Stimulated activated memory B cell treated with anti-CD40 and anti-IgM and Interleukin-4, amounts not matched to agents 10 μg/mL and 1 μg/mL and 100 μg/mL, for 72 hours (primary cell): ENCODE results near the gene IL1RAP.
A peak's percentile ranks its signal among the peaks of the same experiment; 100 is the strongest.

Experiments used
- ATAC-seq: fragments of 150-1000 bp; cut with Tn5 transposase; 2 replicates; pipeline ENCODE4 v1.10.0; 2021
- H3K27ac Mint-ChIP-seq: one replicate; pipeline ENCODE4 v1.8.0; 2022; ENCODE audit warnings: mild to moderate bottlenecking, mixed read lengths
- H3K27me3 Mint-ChIP-seq: one replicate; pipeline ENCODE4 v1.8.0; 2022; ENCODE audit warnings: mixed read lengths
- H3K36me3 Mint-ChIP-seq: one replicate; pipeline ENCODE4 v1.8.0; 2022; ENCODE audit warnings: mixed read lengths
- H3K4me1 Mint-ChIP-seq: one replicate; pipeline ENCODE4 v1.8.0; 2022; ENCODE audit warnings: mixed read lengths
- H3K4me3 Mint-ChIP-seq: one replicate; pipeline ENCODE4 v1.8.0; 2022; ENCODE audit warnings: mild to moderate bottlenecking, moderate library complexity, mixed read lengths
- H3K9me3 Mint-ChIP-seq: one replicate; pipeline ENCODE4 v1.8.0; 2022; ENCODE audit warnings: mixed read lengths

IL1RAP gene

DNA sequence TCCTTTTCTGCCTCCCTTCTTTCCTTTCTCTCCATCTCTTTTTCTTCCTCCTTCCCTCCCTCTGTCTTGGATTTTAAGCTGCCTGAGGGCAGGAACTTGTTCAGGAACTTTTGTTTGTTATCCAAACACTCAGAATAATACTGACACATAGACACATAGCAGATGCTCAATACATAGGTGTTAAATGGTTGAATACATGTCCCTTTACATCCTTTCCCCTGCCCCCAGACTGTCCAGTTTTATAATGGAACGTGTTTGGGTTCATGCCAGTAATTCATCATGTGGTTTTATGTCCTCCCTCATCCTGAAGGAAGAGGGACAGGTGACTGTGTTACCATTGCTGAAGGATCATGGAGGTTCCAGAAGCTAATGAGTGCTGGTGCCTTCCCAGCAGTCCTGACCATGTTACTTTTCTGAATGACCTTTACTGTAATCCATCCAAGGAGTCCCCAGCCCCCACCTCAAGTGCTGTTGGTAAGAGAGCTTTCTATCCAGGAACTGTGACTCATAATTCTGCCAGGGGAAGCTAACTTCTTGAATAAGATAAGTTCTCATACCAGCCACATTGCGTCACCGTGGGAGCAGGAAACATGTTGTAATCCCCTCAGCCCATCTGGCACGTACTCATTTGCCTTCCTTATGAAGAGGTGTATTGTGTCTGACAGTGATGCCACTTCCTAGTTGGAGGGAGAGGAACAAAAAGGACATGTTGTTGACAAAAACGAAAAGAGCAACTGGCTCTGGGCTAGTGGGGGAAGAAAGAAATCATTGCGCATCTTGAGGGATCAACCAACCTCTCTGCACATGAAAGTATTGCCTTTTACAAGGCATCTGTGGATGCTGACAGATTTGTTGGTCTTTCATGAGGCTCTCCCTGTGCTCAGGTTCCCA, 52.4 kb downstream of the IL1RAP start:
- Mint-ChIP-seq H3K9me3 (peaks cover 2% of the 10 kb centered on the region), H3K27ac (no peak overlapping the region), H3K36me3 (peaks cover 22% of the 10 kb centered on the region), H3K4me3 (no peak overlapping the region), H3K27me3 (no peaks in the 10 kb centered on the region), H3K4me1 (no peaks in the 10 kb centered on the region)
- ATAC-seq: no peak

DNA sequence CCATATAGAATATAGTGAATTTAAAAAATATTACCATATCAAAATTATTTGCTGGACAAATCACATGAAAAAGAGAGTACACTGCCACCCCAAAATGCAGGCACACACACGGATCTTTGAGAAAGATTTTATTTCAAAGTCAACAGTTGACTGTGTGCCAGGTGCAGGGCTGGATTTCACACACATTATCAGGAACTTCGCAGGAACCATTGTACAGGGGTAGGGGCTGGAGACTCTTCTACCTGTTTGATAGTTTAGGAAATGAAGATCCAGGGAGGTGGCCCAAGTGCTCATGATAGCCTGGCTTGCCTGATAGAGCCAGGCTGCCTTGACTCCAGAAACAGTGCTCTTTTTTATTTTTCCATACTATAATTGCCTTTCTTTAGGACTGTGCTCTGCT, 54.2 kb downstream of the IL1RAP start:
- Mint-ChIP-seq H3K4me1 (no peaks in the 10 kb centered on the region), H3K9me3 (peaks cover 4% of the 10 kb centered on the region), H3K27ac (no peak overlapping the region), H3K27me3 (no peaks in the 10 kb centered on the region), H3K36me3 (peaks cover 19% of the 10 kb centered on the region), H3K4me3 (no peak overlapping the region)
- ATAC-seq: no peak

DNA sequence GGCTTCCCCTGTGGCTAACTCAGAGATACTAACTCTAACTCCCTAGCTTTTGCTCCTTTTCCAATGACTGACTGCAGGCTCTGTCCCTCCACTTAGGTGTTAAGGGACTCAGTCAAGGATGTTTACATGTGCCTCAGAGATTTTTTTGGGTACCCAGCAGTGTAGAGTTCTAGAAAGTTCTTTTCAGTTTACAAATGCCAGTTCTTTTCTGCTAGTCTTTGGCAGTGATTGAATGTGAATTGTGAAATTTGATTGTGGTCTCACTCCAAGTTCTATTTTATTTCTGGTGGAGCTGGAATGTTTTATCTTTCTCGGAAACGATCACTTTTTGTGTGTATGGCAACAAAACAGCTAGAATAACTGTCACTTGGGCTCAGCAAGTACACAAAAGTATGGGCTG, 60.6 kb downstream of the IL1RAP start:
- H3K36me3 Mint-ChIP-seq: peaks cover 7% of the 10 kb centered on the region

DNA sequence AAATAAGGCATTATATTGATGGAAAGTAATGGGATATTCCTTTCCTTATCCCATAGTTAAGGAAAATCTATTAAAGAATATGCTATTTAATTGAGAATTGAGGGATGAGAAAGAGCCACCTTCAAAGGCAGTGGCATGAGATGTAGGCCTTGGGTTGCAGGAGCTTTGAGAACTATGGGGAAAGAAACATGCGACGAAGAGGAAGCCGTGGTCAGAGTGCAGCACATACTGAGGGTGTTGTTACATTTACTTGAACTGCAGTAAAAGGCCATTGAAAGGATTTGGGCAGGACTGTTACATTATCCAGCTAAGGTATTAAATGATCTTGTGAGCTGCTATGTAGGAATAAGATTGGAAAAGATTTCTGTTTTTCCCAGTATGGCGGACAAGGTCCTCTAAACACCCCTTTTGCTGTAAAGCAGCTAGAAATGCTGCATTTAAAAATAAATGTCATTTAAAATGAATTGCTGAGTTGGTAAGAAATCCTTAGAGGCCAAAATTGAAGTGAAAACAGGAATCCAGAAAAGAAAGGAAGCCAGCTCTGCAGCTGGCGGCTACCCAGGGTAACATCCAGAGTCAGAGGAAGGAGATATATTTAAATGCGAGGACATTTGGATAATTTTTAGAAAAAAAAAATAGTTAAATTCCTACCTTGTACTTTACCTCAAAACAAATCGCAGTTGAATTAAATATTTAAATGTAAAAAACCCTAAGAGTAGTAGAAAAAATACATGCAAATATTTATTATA, 61.7 kb downstream of the IL1RAP start:
- H3K9me3 Mint-ChIP-seq: peaks cover 7% of the 10 kb centered on the region
- H3K4me1 Mint-ChIP-seq: peaks cover 5% of the 10 kb centered on the region
- H3K27ac Mint-ChIP-seq: no peak overlapping the region
- peaks cover 7% of the 10 kb centered on the region for H3K36me3 Mint-ChIP-seq
- H3K4me3 Mint-ChIP-seq: no peak overlapping the region
- no peak for ATAC-seq
- no peaks in the 10 kb centered on the region for H3K27me3 Mint-ChIP-seq

More for the DNA sequence above, 60.6 kb downstream of the IL1RAP start:
- Mint-ChIP-seq H3K27ac (no peak overlapping the region), H3K9me3 (peaks cover 7% of the 10 kb centered on the region), H3K4me1 (no peaks in the 10 kb centered on the region), H3K27me3 (no peaks in the 10 kb centered on the region), H3K4me3 (no peak overlapping the region)
- ATAC-seq: no peak

DNA sequence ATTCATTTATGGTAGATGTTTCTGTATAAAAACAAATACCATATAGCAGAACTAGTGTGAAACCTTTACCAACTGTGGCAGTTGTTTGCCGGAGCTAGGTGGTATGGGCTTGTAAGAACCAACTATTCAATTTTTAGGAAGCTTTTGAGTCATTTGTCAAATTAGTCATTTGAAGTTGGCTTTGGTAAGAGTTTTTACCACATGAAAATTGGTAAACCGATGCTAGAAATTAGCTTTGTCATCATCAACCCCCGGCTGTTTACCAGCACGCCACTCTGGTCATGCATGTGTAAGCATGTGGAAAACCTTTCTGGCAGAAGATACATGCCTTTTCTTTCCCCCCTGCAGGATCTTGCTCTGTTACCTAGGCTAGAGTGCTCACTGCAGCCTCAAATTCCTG, 63.3 kb downstream of the IL1RAP start:
- no peak for ATAC-seq
- H3K27me3 Mint-ChIP-seq: no peaks in the 10 kb centered on the region
- H3K9me3 Mint-ChIP-seq: peaks cover 6% of the 10 kb centered on the region
- no peak overlapping the region for H3K27ac Mint-ChIP-seq
- H3K36me3 Mint-ChIP-seq: peaks cover 3% of the 10 kb centered on the region
- no peak overlapping the region for H3K4me3 Mint-ChIP-seq
- H3K4me1 Mint-ChIP-seq: peaks cover 6% of the 10 kb centered on the region

DNA sequence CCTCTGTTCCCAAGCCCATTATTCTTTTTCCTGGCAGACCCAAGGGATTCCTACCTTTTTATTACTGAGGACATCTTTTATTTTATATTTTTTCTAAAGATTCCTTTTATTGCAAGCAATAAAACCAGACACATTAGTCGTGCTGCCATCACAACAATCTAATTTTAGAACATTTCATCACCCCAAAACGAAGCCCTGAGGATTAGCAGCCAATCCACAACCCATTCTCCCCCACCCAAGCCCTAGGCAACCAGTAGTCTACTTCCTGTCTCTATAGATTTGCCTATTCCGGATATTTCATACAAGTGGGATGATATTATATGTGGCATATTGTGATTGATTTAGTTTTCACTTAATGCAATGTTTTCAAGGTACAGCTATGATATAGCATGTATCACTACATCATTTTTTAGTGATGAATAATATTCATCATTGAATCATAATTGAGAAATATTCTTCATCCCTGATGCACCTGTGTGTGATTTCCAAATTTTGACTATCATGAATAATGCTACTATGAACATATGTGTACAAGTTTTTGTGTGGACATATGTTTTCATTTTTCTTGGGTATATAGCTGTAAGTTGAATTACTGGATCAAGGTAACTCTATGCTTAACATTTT, 65.7 kb downstream of the IL1RAP start:
- peaks cover 6% of the 10 kb centered on the region for H3K4me1 Mint-ChIP-seq
- H3K36me3 Mint-ChIP-seq: no peaks in the 10 kb centered on the region
- H3K27ac Mint-ChIP-seq: no peak overlapping the region
- no peak for ATAC-seq
- H3K4me3 Mint-ChIP-seq: no peak overlapping the region
- peaks cover 5% of the 10 kb centered on the region for H3K9me3 Mint-ChIP-seq
- no peaks in the 10 kb centered on the region for H3K27me3 Mint-ChIP-seq

GRCh38 chr3:190580417-190580816, 66.5 kb downstream of the IL1RAP start:
- Mint-ChIP-seq H3K9me3 (peaks cover 5% of the 10 kb centered on the region), H3K4me1 (peaks cover 6% of the 10 kb centered on the region), H3K27ac (no peak overlapping the region), H3K4me3 (no peak overlapping the region), H3K27me3 (no peaks in the 10 kb centered on the region), H3K36me3 (no peaks in the 10 kb centered on the region)
- ATAC-seq: no peak

DNA sequence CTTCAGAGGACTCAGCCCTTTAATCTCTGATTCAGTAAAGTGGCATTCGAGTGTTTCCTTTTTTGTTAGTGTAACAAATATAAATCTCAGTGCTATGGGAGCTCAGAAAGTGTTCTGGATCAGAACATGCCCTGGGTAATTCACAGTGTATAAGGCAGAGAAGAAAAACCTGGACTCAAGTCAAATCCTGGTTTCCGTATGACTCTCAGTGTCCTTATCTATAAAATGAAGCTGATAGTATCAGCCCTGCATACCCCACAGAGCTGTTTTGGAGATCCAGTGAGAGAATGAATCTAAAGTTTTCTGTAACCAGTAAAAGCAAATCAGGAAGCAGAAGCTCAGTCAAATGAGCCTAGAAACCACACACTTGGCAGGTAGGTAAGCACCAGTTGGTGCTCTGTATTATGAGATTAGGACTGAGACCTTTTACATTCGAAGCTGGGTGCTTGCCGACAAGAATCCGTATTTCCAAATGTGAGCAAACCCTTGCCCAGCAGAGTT, 67.2 kb downstream of the IL1RAP start:
- peaks cover 5% of the 10 kb centered on the region for H3K9me3 Mint-ChIP-seq
- no peaks in the 10 kb centered on the region for H3K36me3 Mint-ChIP-seq
- no peak overlapping the region for H3K27ac Mint-ChIP-seq
- no peaks in the 10 kb centered on the region for H3K27me3 Mint-ChIP-seq
- H3K4me1 Mint-ChIP-seq: peaks cover 11% of the 10 kb centered on the region
- H3K4me3 Mint-ChIP-seq: no peak overlapping the region
- no peak for ATAC-seq

DNA sequence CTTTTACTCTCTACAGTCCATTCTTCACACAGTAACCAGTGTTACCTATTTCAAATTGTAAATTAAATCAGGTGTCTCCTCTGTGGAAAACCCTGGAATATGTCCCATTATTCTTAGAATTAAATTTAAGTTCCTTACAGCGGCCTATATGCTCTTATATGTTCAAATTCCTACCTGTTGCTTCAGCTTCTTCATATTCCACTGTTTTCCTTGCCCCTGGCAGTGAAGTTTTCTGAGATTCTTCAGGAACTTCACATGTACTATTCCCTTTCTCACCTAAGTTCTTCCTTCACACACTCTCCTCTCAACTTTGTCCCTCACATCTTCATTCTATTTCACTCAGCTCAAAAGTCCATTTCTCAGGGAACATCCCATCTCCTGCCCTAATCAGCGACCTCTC, 68.8 kb downstream of the IL1RAP start:
- no peaks in the 10 kb centered on the region for H3K36me3 Mint-ChIP-seq
- H3K9me3 Mint-ChIP-seq: peaks cover 5% of the 10 kb centered on the region
- H3K4me3 Mint-ChIP-seq: no peak overlapping the region
- no peak for ATAC-seq
- peaks cover 26% of the 10 kb centered on the region for H3K4me1 Mint-ChIP-seq
- no peak overlapping the region for H3K27ac Mint-ChIP-seq
- H3K27me3 Mint-ChIP-seq: no peaks in the 10 kb centered on the region

- Mint-ChIP-seq H3K9me3 (no peaks in the 10 kb centered on the region), H3K27ac (peak overlapping the region; percentile 73), H3K4me3 (no peak overlapping the region), H3K36me3 (peaks cover 7% of the 10 kb centered on the region), H3K4me1 (peaks cover 25% of the 10 kb centered on the region), H3K27me3 (no peaks in the 10 kb centered on the region)
- peak; percentile 67 for ATAC-seq
These were observed 72.1 kb downstream of the IL1RAP start for GRCh38 chr3:190585805-190586630.

- H3K36me3 Mint-ChIP-seq: peaks cover 7% of the 10 kb centered on the region
- H3K9me3 Mint-ChIP-seq: no peaks in the 10 kb centered on the region
- H3K4me1 Mint-ChIP-seq: peaks cover 29% of the 10 kb centered on the region
- H3K4me3 Mint-ChIP-seq: peak overlapping the region; percentile 28
- H3K27ac Mint-ChIP-seq: peak overlapping the region; percentile 73
- ATAC-seq: peak; percentile 87
- no peaks in the 10 kb centered on the region for H3K27me3 Mint-ChIP-seq
These were observed 72.7 kb downstream of the IL1RAP start for GRCh38 chr3:190586631-190587011.

- no peaks in the 10 kb centered on the region for H3K27me3 Mint-ChIP-seq
- peaks cover 4% of the 10 kb centered on the region for H3K9me3 Mint-ChIP-seq
- no peak overlapping the region for H3K4me3 Mint-ChIP-seq
- H3K4me1 Mint-ChIP-seq: peaks cover 29% of the 10 kb centered on the region
- no peak overlapping the region for H3K27ac Mint-ChIP-seq
- ATAC-seq: no peak
- peaks cover 17% of the 10 kb centered on the region for H3K36me3 Mint-ChIP-seq
These were observed 74.7 kb downstream of the IL1RAP start for GRCh38 chr3:190588570-190588969.

DNA sequence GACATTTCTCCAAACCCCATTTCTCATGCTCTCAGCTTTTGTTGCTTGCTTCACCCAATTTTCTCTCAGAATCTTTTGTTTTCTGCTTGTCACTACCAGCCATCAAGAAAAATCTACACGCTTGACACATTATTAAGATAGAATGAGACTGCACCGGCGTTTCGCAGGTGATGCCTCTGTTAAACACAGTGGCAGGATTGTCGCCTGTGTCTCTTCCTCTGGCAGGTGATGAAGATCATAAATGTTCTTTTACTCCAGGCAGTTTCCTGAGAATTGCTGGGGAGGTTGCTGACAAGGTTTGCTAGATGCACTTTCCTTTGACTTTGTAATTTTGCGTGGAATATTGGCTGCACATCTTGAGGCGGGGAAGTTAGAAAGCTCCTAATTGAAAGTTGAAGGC, 75.4 kb downstream of the IL1RAP start:
- Mint-ChIP-seq H3K4me1 (peaks cover 29% of the 10 kb centered on the region), H3K27me3 (no peaks in the 10 kb centered on the region), H3K9me3 (peaks cover 6% of the 10 kb centered on the region), H3K4me3 (no peak overlapping the region), H3K27ac (no peak overlapping the region), H3K36me3 (peaks cover 17% of the 10 kb centered on the region)
- ATAC-seq: no peak

GRCh38 chr3:190591080-190591479, 77.2 kb downstream of the IL1RAP start:
- no peaks in the 10 kb centered on the region for H3K27me3 Mint-ChIP-seq

More at GRCh38 chr3:190591080-190591479, 77.2 kb downstream of the IL1RAP start:
- Mint-ChIP-seq H3K9me3 (peaks cover 6% of the 10 kb centered on the region), H3K36me3 (peaks cover 17% of the 10 kb centered on the region), H3K4me1 (peaks cover 24% of the 10 kb centered on the region), H3K4me3 (no peak overlapping the region), H3K27ac (no peak overlapping the region)
- ATAC-seq: no peak
